HepG2 (cell line): ENCODE measurements around the gene GDPD5. TPM values are rescaled to one million over a fixed set of nuclear protein-coding genes. Genes with fewer than 3 reads are reported as not detected.

Experiments
- ATAC-seq: fragments of 200-7000 bp; cut with Tn5 transposase; 3 replicates; pipeline ENCODE4 v1.9.1; 2020; ENCODE audit warnings: mild to moderate bottlenecking, moderate library complexity
- BruUV-seq: library from RNA; stranded (reverse); fragments of 400-500 nt; replicated peaks from 2 replicates; lab custom pipeline; 2021; lab: Mats Ljungman, UMichigan
- CTCF ChIA-PET: fragments of 300-600 bp; formaldehyde crosslinking; extraction: SDS; loops from one replicate; lab custom pipeline; 2021; ENCODE audit warnings: low total read pairs, inconsistent platforms, low intra/inter-chr PET ratio; lab: Yijun Ruan, JAX
- POLR2A ChIA-PET: fragments of 350-600 bp; sonication (Branson Sonifier 250); formaldehyde crosslinking; loops from one replicate; lab custom pipeline; 2020; ENCODE audit warnings: antibody characterized with exemption, inconsistent platforms; lab: Yijun Ruan, JAX
- DNase-seq: peaks from one replicate; pipeline ENCODE4 v3.0.0-alpha.2; 2015; ENCODE audit warnings: low spot score
- FAIRE-seq: peaks from 3 replicates; lab custom pipeline; 2011; peaks lifted over from hg19 to GRCh38; lab: Jason Lieb, UNC
- H2AFZ ChIP-seq: one replicate; pipeline ENCODE4 v1.6.1; 2011; ENCODE audit warnings: low read length, inconsistent platforms
- H3K27ac ChIP-seq: fragments of 300-600 bp; 3 replicates; pipeline ENCODE4 v1.8.0; 2011; ENCODE audit warnings: mixed run types, mild to moderate bottlenecking, mixed read lengths, low read length, inconsistent platforms; ENCODE audit not compliant: insufficient read depth; ENCODE audit errors: extremely low read length
- H3K27me3 ChIP-seq, 2 experiments: fragments of 200-600 bp in 1 of 2; 2 replicates in 1 of 2; 3 replicates in 1 of 2; pipeline versions ENCODE4 v1.6.0 to v1.8.0; 2011; ENCODE audit warnings: low read length in 2 of 2, mild to moderate bottlenecking in 2 of 2, moderate library complexity in 2 of 2, inconsistent platforms in 1 of 2; ENCODE audit not compliant: insufficient read depth in 2 of 2, control insufficient read depth in 1 of 2
- H3K36me3 ChIP-seq, 2 experiments: fragments of 200-600 bp in 1 of 2; replicated peaks in 1 of 2; 2 replicates in 1 of 2; 3 replicates in 1 of 2; pipeline versions ENCODE4 v1.5.1 to v1.8.0; 2011; ENCODE audit warnings: low read length in 2 of 2, inconsistent platforms in 1 of 2; ENCODE audit not compliant: insufficient read depth in 2 of 2, control insufficient read depth in 1 of 2
- H3K4me1 ChIP-seq: 2 replicates; pipeline ENCODE4 v1.5.1; 2012; ENCODE audit warnings: low read length, inconsistent platforms; ENCODE audit not compliant: insufficient read depth
- H3K4me2 ChIP-seq: 2 replicates; pipeline ENCODE4 v1.6.0; 2011; ENCODE audit warnings: low read depth, low read length, inconsistent platforms
- H3K4me3 ChIP-seq, 3 experiments: fragments of 200-600 bp in 1 of 3; sonication (generic), shearing (Covaris generic) in 1 of 3; replicated peaks in 1 of 3; 2 replicates each; pipeline ENCODE4 v1.5.1; 2011 to 2016; ENCODE audit warnings: low read length in 3 of 3, inconsistent platforms in 2 of 3, low read depth in 2 of 3, mild to moderate bottlenecking in 2 of 3, control low read depth in 1 of 3, mixed read lengths in 1 of 3; ENCODE audit not compliant: insufficient read depth in 1 of 3
- H3K79me2 ChIP-seq: one replicate; pipeline ENCODE4 v1.6.1; 2011; ENCODE audit warnings: low read length, inconsistent platforms; ENCODE audit not compliant: insufficient read depth
- H3K9ac ChIP-seq: 2 replicates; pipeline ENCODE4 v1.6.0; 2011; ENCODE audit warnings: mild to moderate bottlenecking, low read depth, low read length, inconsistent platforms; ENCODE audit not compliant: insufficient read depth
- H3K9me3 ChIP-seq: 2 replicates; pipeline ENCODE4 v1.5.1; 2012; ENCODE audit warnings: mild to moderate bottlenecking, low read length
- H4K20me1 ChIP-seq: 2 replicates; pipeline ENCODE4 v1.6.0; 2011; ENCODE audit warnings: inconsistent platforms, mild to moderate bottlenecking, low read length, moderate library complexity; ENCODE audit not compliant: insufficient read depth
- DNMT3B ChIP-seq: conservative IDR thresholded peaks from 2 replicates; pipeline ENCODE4 v1.6.1; 2016; ENCODE audit warnings: missing biosample characterization, control low read depth
- KMT2B ChIP-seq: IDR thresholded peaks from 2 replicates; pipeline ENCODE4 v1.6.1; 2016; ENCODE audit warnings: missing genetic modification reagents, missing compliant biosample characterization
- MTA1 ChIP-seq: sonication (generic); formaldehyde crosslinking; IDR thresholded peaks from 2 replicates; pipeline ENCODE4 v1.4.0; 2020; ENCODE audit warnings: missing genetic modification reagents, mild to moderate bottlenecking, borderline replicate concordance
- PAF1 ChIP-seq: IDR thresholded peaks from 2 replicates; pipeline ENCODE4 v1.6.1; 2016; ENCODE audit warnings: missing genetic modification reagents, missing compliant biosample characterization
- PITX1 ChIP-seq: sonication (generic); formaldehyde crosslinking; IDR thresholded peaks from 2 replicates; pipeline ENCODE4 v1.5.1; 2020; ENCODE audit warnings: mild to moderate bottlenecking, missing genetic modification reagents
- ZMYM3 ChIP-seq: sonication (generic); formaldehyde crosslinking; IDR thresholded peaks from 2 replicates; pipeline ENCODE4 v1.5.1; 2020; ENCODE audit warnings: mild to moderate bottlenecking, missing genetic modification reagents
- ZNF768 ChIP-seq: sonication (generic); formaldehyde crosslinking; IDR thresholded peaks from 2 replicates; pipeline ENCODE4 v1.4.0; 2020; ENCODE audit warnings: missing genetic modification reagents
- ZNF782 ChIP-seq: sonication (generic); formaldehyde crosslinking; IDR thresholded peaks from 2 replicates; pipeline ENCODE4 v1.4.0; 2020; ENCODE audit warnings: missing genetic modification reagents, mild to moderate bottlenecking, borderline replicate concordance
- ZNF850 ChIP-seq: sonication (generic); formaldehyde crosslinking; conservative IDR thresholded peaks from 2 replicates; pipeline ENCODE4 v1.9.0; 2021; ENCODE audit warnings: mild to moderate bottlenecking, missing genetic modification reagents
- WGBS: methylation state at CpG from one replicate; pipeline ENCODE4 v1.1.6; 2017; ENCODE audit warnings: low lambda C conversion rate; 5-methylcytosine and 5-hydroxymethylcytosine counted together
- in situ Hi-C: cut with HindIII; loops from 2 replicates; pipeline ENCODE4 v1.10.0; 2017; ENCODE audit warnings: low pct_unique_long_range_greater_than_20kb; ENCODE audit not compliant: extremely low pct_ligation_motif_present
- intact Hi-C: fragments of 100-400 bp; cut with micrococcal nuclease; formaldehyde crosslinking; loops from one replicate; pipeline ENCODE4 v1.10.0; 2022; ENCODE audit not compliant: unreplicated experiment
- polyA plus RNA-seq, 8 experiments: library from polyadenylated mRNA; depleted of rRNA in 3 of 8; stranded (reverse) in 7 of 8; unstranded in 1 of 8; fragments of >200 nt; fragmentation: Illumina TruSeq in 4 of 8; extraction: Trizol in 4 of 8; gene quantifications; 2 replicates each; pipeline versions ENCODE4 v1.2.1 to v1.2.3, GENCODE V29; 2011 to 2016; ENCODE audit warnings: low read depth in 4 of 8, missing spikeins in 1 of 8, mixed read lengths in 1 of 8; ENCODE audit not compliant: insufficient read depth in 1 of 8
- total RNA-seq, 5 experiments: library from RNA; depleted of rRNA; stranded (reverse); fragments of >200 nt; fragmentation: Illumina TruSeq; extraction: Trizol; gene quantifications; 2 replicates each; pipeline ENCODE4 v1.2.3, GENCODE V29; 2016; ENCODE audit warnings: low read depth in 1 of 5
- TF ChIP-seq, protein P1 (sequence below): sonication (generic); formaldehyde crosslinking; IDR thresholded peaks from 2 replicates; pipeline ENCODE4 v1.5.0; 2020; ENCODE audit warnings: mild to moderate bottlenecking, missing genetic modification reagents, borderline replicate concordance
- TF ChIP-seq, protein P2 (sequence below): sonication (generic); formaldehyde crosslinking; IDR thresholded peaks from 2 replicates; pipeline ENCODE4 v1.8.0; 2022; ENCODE audit warnings: mild to moderate bottlenecking, missing genetic modification reagents, borderline replicate concordance

GDPD5 gene
- total and polyA plus RNA-seq, 2 of the 13 experiments (the other 11 are each of a cell fraction or from before 2014, with no cell fraction given) = 55.0 to 67.5 TPM

- intact Hi-C loops (loop anchor here (2.0 kb wide), 1 partner anchor 27 kb away; the partner anchor contains the start of gene GDPD5), in situ Hi-C loops (loop anchor here (5.0 kb wide), 1 partner anchor 34 kb away; no protein-coding TSS in a partner anchor)
- H3K27me3 ChIP-seq = no peaks in the 10 kb centered on the region
- no peaks in the 10 kb centered on the region for H3K9me3 ChIP-seq
- ChIA-PET POLR2A (interaction anchor here (1.2 to 2.0 kb wide), 2 partner anchors 21 to 27 kb away, joined by 4 to 5 read pairs; no protein-coding TSS in a partner anchor), CTCF (no interaction called here)
- DNase-seq = no peak
- no peak for FAIRE-seq
- H4K20me1 ChIP-seq = peaks cover 21% of the 10 kb centered on the region; the same call in 1 of the 2 replicates
- WGBS = 88% methylated on average over 5 of the region's 5 CpGs
- ATAC-seq = no peak
- no peak overlapping the region for H2AFZ ChIP-seq
- H3K4me2 ChIP-seq = no peak overlapping the region
- H3K79me2 ChIP-seq = peaks cover 11% of the 10 kb centered on the region
- H3K4me3 ChIP-seq = no peak overlapping the region
- H3K27ac ChIP-seq = no peak overlapping the region
- TF ChIP-seq ZMYM3 (CRISPR knock-in tag) = peak; percentile 52; the same call in 1 of the 2 replicates
- TF ChIP-seq ZNF768 (CRISPR knock-in tag) = peak; percentile 92
- TF ChIP-seq PAF1 = no peak
- peaks cover 1 to 10% of the 10 kb centered on the region in 2 experiments; a peak in 1 of 5 replicates for H3K36me3 ChIP-seq
- BruUV-seq = no TSS peak
- no peak overlapping the region for H3K9ac ChIP-seq
- peaks cover 72% of the 10 kb centered on the region for H3K4me1 ChIP-seq
Measured at GRCh38 chr11:75497788-75498409, 27.8 kb downstream of the GDPD5 start.

GRCh38 chr11:75496305-75496752 is 29.4 kb downstream of the GDPD5 start:
- ATAC-seq (peak; percentile 88), DNase-seq (peak; percentile 67), FAIRE-seq (peak; percentile 48)
- no TSS peak for BruUV-seq
- POLR2A ChIA-PET = no interaction called here
- H3K4me1 ChIP-seq = peaks cover 59% of the 10 kb centered on the region
- H3K9ac ChIP-seq = no peak overlapping the region
- H3K27me3 ChIP-seq = no peaks in the 10 kb centered on the region
- CTCF ChIA-PET = interaction anchor here (1.3 kb wide), 1 partner anchor 36 kb away, joined by 11 read pairs; no protein-coding TSS in a partner anchor
- H3K4me3 ChIP-seq = no peak overlapping the region
- in situ Hi-C loops (loop anchor here (5.0 kb wide), 1 partner anchor 36 kb away; no protein-coding TSS in a partner anchor), intact Hi-C loops (loop anchor here (1.0 to 2.0 kb wide), 2 partner anchors 28 to 36 kb away; partner anchors contain the start of gene GDPD5)
- H4K20me1 ChIP-seq = peaks cover 30% of the 10 kb centered on the region
- no peak overlapping the region for H3K4me2 ChIP-seq
- H2AFZ ChIP-seq = no peak overlapping the region
- WGBS = 87% methylated on average over 5 of the region's 6 CpGs
- H3K27ac ChIP-seq = no peak overlapping the region
- H3K9me3 ChIP-seq = no peaks in the 10 kb centered on the region
- peaks cover 5 to 15% of the 10 kb centered on the region in 2 experiments; a peak in 3 of 5 replicates for H3K36me3 ChIP-seq
- peaks cover 6% of the 10 kb centered on the region for H3K79me2 ChIP-seq
- TF ChIP-seq, protein P1, sequence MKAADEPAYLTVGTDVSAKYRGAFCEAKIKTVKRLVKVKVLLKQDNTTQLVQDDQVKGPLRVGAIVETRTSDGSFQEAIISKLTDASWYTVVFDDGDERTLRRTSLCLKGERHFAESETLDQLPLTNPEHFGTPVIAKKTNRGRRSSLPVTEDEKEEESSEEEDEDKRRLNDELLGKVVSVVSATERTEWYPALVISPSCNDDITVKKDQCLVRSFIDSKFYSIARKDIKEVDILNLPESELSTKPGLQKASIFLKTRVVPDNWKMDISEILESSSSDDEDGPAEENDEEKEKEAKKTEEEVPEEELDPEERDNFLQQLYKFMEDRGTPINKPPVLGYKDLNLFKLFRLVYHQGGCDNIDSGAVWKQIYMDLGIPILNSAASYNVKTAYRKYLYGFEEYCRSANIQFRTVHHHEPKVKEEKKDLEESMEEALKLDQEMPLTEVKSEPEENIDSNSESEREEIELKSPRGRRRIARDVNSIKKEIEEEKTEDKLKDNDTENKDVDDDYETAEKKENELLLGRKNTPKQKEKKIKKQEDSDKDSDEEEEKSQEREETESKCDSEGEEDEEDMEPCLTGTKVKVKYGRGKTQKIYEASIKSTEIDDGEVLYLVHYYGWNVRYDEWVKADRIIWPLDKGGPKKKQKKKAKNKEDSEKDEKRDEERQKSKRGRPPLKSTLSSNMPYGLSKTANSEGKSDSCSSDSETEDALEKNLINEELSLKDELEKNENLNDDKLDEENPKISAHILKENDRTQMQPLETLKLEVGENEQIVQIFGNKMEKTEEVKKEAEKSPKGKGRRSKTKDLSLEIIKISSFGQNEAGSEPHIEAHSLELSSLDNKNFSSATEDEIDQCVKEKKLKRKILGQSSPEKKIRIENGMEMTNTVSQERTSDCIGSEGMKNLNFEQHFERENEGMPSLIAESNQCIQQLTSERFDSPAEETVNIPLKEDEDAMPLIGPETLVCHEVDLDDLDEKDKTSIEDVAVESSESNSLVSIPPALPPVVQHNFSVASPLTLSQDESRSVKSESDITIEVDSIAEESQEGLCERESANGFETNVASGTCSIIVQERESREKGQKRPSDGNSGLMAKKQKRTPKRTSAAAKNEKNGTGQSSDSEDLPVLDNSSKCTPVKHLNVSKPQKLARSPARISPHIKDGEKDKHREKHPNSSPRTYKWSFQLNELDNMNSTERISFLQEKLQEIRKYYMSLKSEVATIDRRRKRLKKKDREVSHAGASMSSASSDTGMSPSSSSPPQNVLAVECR (CRISPR knock-in tag) = peak; percentile 22; the same call in 1 of the 2 replicates
- TF ChIP-seq MTA1 (CRISPR knock-in tag) (no peak), ZNF850 (CRISPR knock-in tag) (no peak), DNMT3B (CRISPR knock-in tag) (no peak), PITX1 (CRISPR knock-in tag) (no peak), KMT2B (no peak), ZNF782 (CRISPR knock-in tag) (no peak)
- TF ChIP-seq, protein P2, sequence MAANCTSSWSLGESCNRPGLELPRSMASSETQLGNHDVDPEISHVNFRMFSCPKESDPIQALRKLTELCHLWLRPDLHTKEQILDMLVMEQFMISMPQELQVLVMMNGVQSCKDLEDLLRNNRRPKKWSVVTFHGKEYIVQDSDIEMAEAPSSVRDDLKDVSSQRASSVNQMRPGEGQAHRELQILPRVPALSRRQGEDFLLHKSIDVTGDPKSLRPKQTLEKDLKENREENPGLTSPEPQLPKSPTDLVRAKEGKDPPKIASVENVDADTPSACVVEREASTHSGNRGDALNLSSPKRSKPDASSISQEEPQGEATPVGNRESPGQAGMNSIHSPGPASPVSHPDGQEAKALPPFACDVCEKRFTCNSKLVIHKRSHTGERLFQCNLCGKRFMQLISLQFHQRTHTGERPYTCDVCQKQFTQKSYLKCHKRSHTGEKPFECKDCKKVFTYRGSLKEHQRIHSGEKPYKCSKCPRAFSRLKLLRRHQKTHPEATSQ (CRISPR knock-in tag) = no peak
